ENCODE data around the gene FBXW7.

The FBXW7 gene

DNA sequence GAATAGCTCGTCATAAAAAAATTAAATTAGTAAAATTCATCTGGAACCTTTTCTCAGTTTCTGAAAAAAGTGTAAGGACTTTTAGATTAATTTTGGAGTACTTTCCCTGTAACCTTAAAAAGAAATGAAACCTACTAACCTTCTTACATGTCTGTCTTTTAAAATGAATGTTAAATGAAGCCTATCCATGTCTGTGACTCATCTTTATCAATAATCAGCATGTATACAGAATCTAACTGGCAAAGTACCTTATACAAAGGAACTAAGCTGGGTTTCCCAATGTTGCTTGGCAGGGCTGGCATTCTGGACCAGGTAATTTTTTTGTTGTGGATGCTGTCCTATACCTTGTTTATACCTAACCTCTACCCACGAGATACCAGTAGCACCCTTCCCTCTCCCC is 13.6 kb downstream of the FBXW7 start:
- H3K9ac ChIP-seq (ENCODE audit: low read length): no peak overlapping the region
- no CpG with 5 or more reads among the region's 2 CpGs for WGBS (ENCODE audit: extremely low coverage, insufficient coverage, low lambda C conversion rate)
- no peak for DNase-seq
- no peak overlapping the region for H3K56ac ChIP-seq (ENCODE audit: low read length)
- H3K23ac ChIP-seq (ENCODE audit: low read length): no peak overlapping the region
- peaks cover 9% of the 10 kb centered on the region for H3K79me1 ChIP-seq (ENCODE audit: low read length)
- H3K27me3 ChIP-seq (ENCODE audit: insufficient read depth, low read length, poor library complexity): no peaks in the 10 kb centered on the region
- no peaks in the 10 kb centered on the region for H3K36me3 ChIP-seq (ENCODE audit: control insufficient read depth, insufficient read depth, low read length)
- H3K18ac ChIP-seq (ENCODE audit: low read length): no peak overlapping the region
- no peak overlapping the region for H2BK120ac ChIP-seq (ENCODE audit: low read depth, low read length)
- H3K4me1 ChIP-seq (ENCODE audit: control insufficient read depth, low read depth, low read length): peaks cover 12% of the 10 kb centered on the region
- no peak overlapping the region for H3K4ac ChIP-seq (ENCODE audit: low read depth, low read length)
- peaks cover 48% of the 10 kb centered on the region for H3K79me2 ChIP-seq (ENCODE audit: control insufficient read depth, insufficient read depth, low read length)
- no peak overlapping the region for H4K5ac ChIP-seq (ENCODE audit: low read length)
- no peak overlapping the region for H3K4me2 ChIP-seq (ENCODE audit: low read length)
- no peak overlapping the region for H3K27ac ChIP-seq (ENCODE audit: low read depth, low read length)
- H2AK5ac ChIP-seq (ENCODE audit: low read length): no peak overlapping the region
- H2BK15ac ChIP-seq (replicated peaks; ENCODE audit: low read depth): no peak overlapping the region
- no peak overlapping the region for H2BK5ac ChIP-seq (ENCODE audit: low read length)
- no peak overlapping the region for H4K8ac ChIP-seq (ENCODE audit: low read depth, low read length)
- no peak overlapping the region for H3K4me3 ChIP-seq (ENCODE audit: low read length)

DNA sequence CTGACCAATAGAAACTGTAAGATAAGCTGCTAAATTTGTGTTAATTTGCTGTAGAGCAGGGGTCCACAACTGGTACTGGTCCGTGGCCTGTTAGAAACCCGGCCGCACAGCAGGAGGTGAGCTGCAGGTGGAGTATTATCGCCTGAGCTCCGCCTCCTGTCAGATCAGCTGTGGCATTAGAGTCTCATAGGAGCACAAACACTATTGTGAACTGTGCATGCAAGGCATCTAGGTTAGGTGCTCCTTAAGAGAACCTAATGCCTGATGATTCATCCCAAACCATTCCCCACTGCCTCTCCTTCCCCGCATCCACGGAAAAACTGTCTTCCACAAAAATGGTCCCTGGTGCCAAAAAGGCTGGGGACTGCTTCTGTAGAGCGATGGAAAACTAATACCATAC is 19.7 kb downstream of the FBXW7 start:
- Histone ChIP-seq H3K4me2 (ENCODE audit: low read length) (no peak overlapping the region), H3K4me1 (ENCODE audit: control insufficient read depth, low read depth, low read length) (peaks cover 10% of the 10 kb centered on the region), H3K4me3 (ENCODE audit: low read length) (no peak overlapping the region), H3K27me3 (ENCODE audit: insufficient read depth, low read length, poor library complexity) (no peaks in the 10 kb centered on the region), H3K79me1 (ENCODE audit: low read length) (peaks cover 6% of the 10 kb centered on the region), H3K27ac (ENCODE audit: low read depth, low read length) (no peak overlapping the region), H4K8ac (ENCODE audit: low read depth, low read length) (no peak overlapping the region), H3K4ac (ENCODE audit: low read depth, low read length) (no peak overlapping the region), H3K18ac (ENCODE audit: low read length) (no peak overlapping the region), H2AK5ac (ENCODE audit: low read length) (no peak overlapping the region), H3K9ac (ENCODE audit: low read length) (no peak overlapping the region), H3K56ac (ENCODE audit: low read length) (no peak overlapping the region), H2BK5ac (ENCODE audit: low read length) (no peak overlapping the region), H3K36me3 (ENCODE audit: control insufficient read depth, insufficient read depth, low read length) (no peaks in the 10 kb centered on the region), H3K23ac (ENCODE audit: low read length) (no peak overlapping the region), H2BK15ac (replicated peaks; ENCODE audit: low read depth) (no peak overlapping the region), H3K79me2 (ENCODE audit: control insufficient read depth, insufficient read depth, low read length) (peaks cover 46% of the 10 kb centered on the region), H2BK120ac (ENCODE audit: low read depth, low read length) (no peak overlapping the region), H4K5ac (ENCODE audit: low read length) (no peak overlapping the region)
- DNase-seq: peak; percentile 58
- no CpG with 5 or more reads among the region's 8 CpGs for WGBS (ENCODE audit: extremely low coverage, insufficient coverage, low lambda C conversion rate)

DNA sequence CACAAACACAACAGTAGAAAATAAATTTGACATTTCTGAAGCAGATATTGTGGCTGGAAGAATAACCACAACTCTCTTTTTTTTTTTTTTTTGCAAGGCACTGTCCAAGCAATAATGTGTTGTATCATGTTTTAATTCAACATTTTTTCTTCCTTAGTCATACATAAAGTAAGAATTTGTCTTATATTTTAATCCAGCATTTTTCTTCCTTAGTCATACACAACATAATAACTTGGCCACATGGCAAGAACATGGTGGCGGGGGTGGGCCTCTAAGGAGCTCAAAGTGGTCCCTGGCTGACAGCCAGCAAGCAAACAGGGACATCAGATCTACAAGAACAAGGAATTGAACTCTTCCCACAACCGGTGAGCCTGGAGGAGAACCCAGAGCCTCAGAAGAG is 20.2 kb downstream of the FBXW7 start:
- Histone ChIP-seq H3K27me3 (ENCODE audit: insufficient read depth, low read length, poor library complexity) (no peaks in the 10 kb centered on the region), H3K18ac (ENCODE audit: low read length) (no peak overlapping the region), H3K56ac (ENCODE audit: low read length) (no peak overlapping the region), H2BK120ac (ENCODE audit: low read depth, low read length) (no peak overlapping the region), H2BK5ac (ENCODE audit: low read length) (no peak overlapping the region), H3K4ac (ENCODE audit: low read depth, low read length) (no peak overlapping the region), H3K27ac (ENCODE audit: low read depth, low read length) (no peak overlapping the region), H3K9ac (ENCODE audit: low read length) (no peak overlapping the region), H3K79me1 (ENCODE audit: low read length) (peaks cover 6% of the 10 kb centered on the region), H3K79me2 (ENCODE audit: control insufficient read depth, insufficient read depth, low read length) (peaks cover 45% of the 10 kb centered on the region), H4K8ac (ENCODE audit: low read depth, low read length) (no peak overlapping the region), H2AK5ac (ENCODE audit: low read length) (no peak overlapping the region), H4K5ac (ENCODE audit: low read length) (no peak overlapping the region), H3K4me3 (ENCODE audit: low read length) (no peak overlapping the region), H3K36me3 (ENCODE audit: control insufficient read depth, insufficient read depth, low read length) (no peaks in the 10 kb centered on the region), H3K4me1 (ENCODE audit: control insufficient read depth, low read depth, low read length) (peaks cover 10% of the 10 kb centered on the region), H2BK15ac (replicated peaks; ENCODE audit: low read depth) (no peak overlapping the region), H3K23ac (ENCODE audit: low read length) (no peak overlapping the region), H3K4me2 (ENCODE audit: low read length) (no peak overlapping the region)
- no peak for DNase-seq
- WGBS (ENCODE audit: extremely low coverage, insufficient coverage, low lambda C conversion rate): no CpG with 5 or more reads among the region's 2 CpGs

DNA sequence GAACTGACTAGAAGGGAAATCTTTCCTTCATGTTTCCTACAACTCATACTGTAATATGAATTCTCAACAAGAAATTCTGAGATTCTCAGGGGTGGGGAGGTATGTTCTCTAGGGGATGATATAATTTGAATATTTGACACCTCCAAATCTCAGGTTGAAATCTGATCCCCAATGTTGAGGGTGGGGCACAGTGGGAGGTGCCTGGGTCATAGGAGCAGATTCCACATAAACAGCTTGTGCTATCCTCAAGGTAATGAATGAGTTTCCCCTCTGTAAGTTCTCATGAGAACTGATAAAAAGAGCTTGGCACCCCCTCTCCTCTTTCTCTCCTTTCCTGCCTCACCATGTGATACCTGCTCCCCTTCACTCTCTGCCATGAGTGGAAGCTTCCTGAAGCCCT is 21.5 kb downstream of the FBXW7 start:
- DNase-seq: peak; percentile 45
- Histone ChIP-seq H3K9ac (ENCODE audit: low read length) (no peak overlapping the region), H3K18ac (ENCODE audit: low read length) (no peak overlapping the region), H3K4me3 (ENCODE audit: low read length) (no peak overlapping the region), H4K5ac (ENCODE audit: low read length) (no peak overlapping the region), H3K4me2 (ENCODE audit: low read length) (no peak overlapping the region), H2BK15ac (replicated peaks; ENCODE audit: low read depth) (no peak overlapping the region), H2BK120ac (ENCODE audit: low read depth, low read length) (no peak overlapping the region), H2BK5ac (ENCODE audit: low read length) (no peak overlapping the region), H4K8ac (ENCODE audit: low read depth, low read length) (no peak overlapping the region), H3K79me2 (ENCODE audit: control insufficient read depth, insufficient read depth, low read length) (peaks cover 39% of the 10 kb centered on the region), H2AK5ac (ENCODE audit: low read length) (peak overlapping the region; percentile 24), H3K56ac (ENCODE audit: low read length) (no peak overlapping the region), H3K27ac (ENCODE audit: low read depth, low read length) (no peak overlapping the region), H3K27me3 (ENCODE audit: insufficient read depth, low read length, poor library complexity) (no peaks in the 10 kb centered on the region), H3K4ac (ENCODE audit: low read depth, low read length) (peak overlapping the region; percentile 59), H3K23ac (ENCODE audit: low read length) (no peak overlapping the region), H3K79me1 (ENCODE audit: low read length) (peaks cover 6% of the 10 kb centered on the region), H3K36me3 (ENCODE audit: control insufficient read depth, insufficient read depth, low read length) (no peaks in the 10 kb centered on the region), H3K4me1 (ENCODE audit: control insufficient read depth, low read depth, low read length) (peaks cover 10% of the 10 kb centered on the region)

DNA sequence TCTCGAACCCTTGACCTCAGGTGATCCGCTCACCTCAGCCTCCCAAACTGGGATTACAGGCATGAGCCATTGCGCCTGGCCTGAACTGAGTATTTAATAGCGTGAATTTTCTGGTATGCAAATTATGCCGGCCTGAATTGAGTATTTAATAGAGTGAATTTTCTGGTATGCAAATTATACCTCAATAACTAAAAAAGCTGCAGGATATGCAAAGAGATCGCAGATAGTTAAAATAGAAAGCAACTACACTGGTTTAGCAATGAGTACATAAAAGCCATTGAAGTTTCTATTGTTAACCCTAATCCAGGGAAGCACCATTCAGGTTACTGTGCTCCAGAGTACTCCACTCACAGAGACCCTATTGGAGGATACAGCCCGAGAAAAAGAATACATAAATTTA is 22.8 kb downstream of the FBXW7 start:
- H3K4me1 ChIP-seq (ENCODE audit: control insufficient read depth, low read depth, low read length): peaks cover 10% of the 10 kb centered on the region
- no peak overlapping the region for H2BK5ac ChIP-seq (ENCODE audit: low read length)
- H4K5ac ChIP-seq (ENCODE audit: low read length): no peak overlapping the region
- no CpG with 5 or more reads among the region's 7 CpGs for WGBS (ENCODE audit: extremely low coverage, insufficient coverage, low lambda C conversion rate)
- no peak overlapping the region for H2AK5ac ChIP-seq (ENCODE audit: low read length)
- H4K8ac ChIP-seq (ENCODE audit: low read depth, low read length): no peak overlapping the region
- H2BK15ac ChIP-seq (replicated peaks; ENCODE audit: low read depth): no peak overlapping the region
- H3K79me2 ChIP-seq (ENCODE audit: control insufficient read depth, insufficient read depth, low read length): peaks cover 38% of the 10 kb centered on the region
- H3K27ac ChIP-seq (ENCODE audit: low read depth, low read length): no peak overlapping the region
- no peak overlapping the region for H3K9ac ChIP-seq (ENCODE audit: low read length)
- H3K18ac ChIP-seq (ENCODE audit: low read length): no peak overlapping the region
- H3K4me2 ChIP-seq (ENCODE audit: low read length): no peak overlapping the region
- no peak for DNase-seq
- H3K56ac ChIP-seq (ENCODE audit: low read length): no peak overlapping the region
- H2BK120ac ChIP-seq (ENCODE audit: low read depth, low read length): no peak overlapping the region
- no peaks in the 10 kb centered on the region for H3K36me3 ChIP-seq (ENCODE audit: control insufficient read depth, insufficient read depth, low read length)
- no peak overlapping the region for H3K23ac ChIP-seq (ENCODE audit: low read length)
- H3K4ac ChIP-seq (ENCODE audit: low read depth, low read length): no peak overlapping the region
- no peak overlapping the region for H3K4me3 ChIP-seq (ENCODE audit: low read length)
- no peaks in the 10 kb centered on the region for H3K27me3 ChIP-seq (ENCODE audit: insufficient read depth, low read length, poor library complexity)
- H3K79me1 ChIP-seq (ENCODE audit: low read length): peaks cover 7% of the 10 kb centered on the region

DNA sequence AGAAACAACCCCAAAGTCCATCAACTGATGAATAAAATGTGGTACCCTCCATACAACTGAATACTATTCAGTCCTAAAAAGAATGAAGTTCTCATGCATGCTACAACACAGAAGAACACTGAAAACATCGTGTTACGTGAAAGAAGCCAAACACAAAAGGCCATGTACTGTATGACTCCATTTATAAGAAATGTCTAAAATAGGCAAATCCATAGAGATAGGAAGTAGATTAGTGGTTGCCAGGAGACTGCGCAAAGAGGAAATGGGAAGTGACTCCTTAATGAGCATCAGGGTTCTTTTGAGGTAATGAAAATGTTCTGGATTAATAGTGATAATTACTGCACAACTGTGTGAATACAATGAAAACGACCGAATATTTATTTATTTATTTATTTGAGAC is 23.4 kb downstream of the FBXW7 start:
- H3K79me1 ChIP-seq (ENCODE audit: low read length): peaks cover 10% of the 10 kb centered on the region

More for the DNA sequence above, 23.4 kb downstream of the FBXW7 start:
- H2BK15ac ChIP-seq (replicated peaks; ENCODE audit: low read depth): no peak overlapping the region
- H3K23ac ChIP-seq (ENCODE audit: low read length): no peak overlapping the region
- no CpG with 5 or more reads among the region's 5 CpGs for WGBS (ENCODE audit: extremely low coverage, insufficient coverage, low lambda C conversion rate)
- no peak overlapping the region for H2BK5ac ChIP-seq (ENCODE audit: low read length)
- H3K27ac ChIP-seq (ENCODE audit: low read depth, low read length): no peak overlapping the region
- no peak overlapping the region for H2BK120ac ChIP-seq (ENCODE audit: low read depth, low read length)
- H3K9ac ChIP-seq (ENCODE audit: low read length): no peak overlapping the region
- no peak overlapping the region for H3K18ac ChIP-seq (ENCODE audit: low read length)
- H3K79me2 ChIP-seq (ENCODE audit: control insufficient read depth, insufficient read depth, low read length): peaks cover 41% of the 10 kb centered on the region
- H3K4ac ChIP-seq (ENCODE audit: low read depth, low read length): no peak overlapping the region
- no peak for DNase-seq
- no peak overlapping the region for H2AK5ac ChIP-seq (ENCODE audit: low read length)
- no peak overlapping the region for H3K4me2 ChIP-seq (ENCODE audit: low read length)
- no peaks in the 10 kb centered on the region for H3K27me3 ChIP-seq (ENCODE audit: insufficient read depth, low read length, poor library complexity)
- H3K4me3 ChIP-seq (ENCODE audit: low read length): no peak overlapping the region
- no peak overlapping the region for H3K56ac ChIP-seq (ENCODE audit: low read length)
- no peak overlapping the region for H4K8ac ChIP-seq (ENCODE audit: low read depth, low read length)
- H3K36me3 ChIP-seq (ENCODE audit: control insufficient read depth, insufficient read depth, low read length): no peaks in the 10 kb centered on the region
- no peak overlapping the region for H4K5ac ChIP-seq (ENCODE audit: low read length)
- H3K4me1 ChIP-seq (ENCODE audit: control insufficient read depth, low read depth, low read length): peaks cover 10% of the 10 kb centered on the region
